HCT116 (cell line): Measurements from ENCODE around the gene MYO7B. TPM values are rescaled to one million over a fixed set of nuclear protein-coding genes. Genes with fewer than 3 reads are reported as not detected.

ENCODE experiments used
- ATAC-seq: fragments of 200-7000 bp; cut with Tn5 transposase; 2 replicates; pipeline ENCODE4 v1.9.1; 2020; ENCODE audit warnings: mild to moderate bottlenecking, moderate library complexity
- BruUV-seq: library from RNA; stranded (reverse); fragments of 400-500 nt; replicated peaks from 2 replicates; lab custom pipeline; 2021; lab: Mats Ljungman, UMichigan
- CTCF ChIA-PET: fragments of 300-600 bp; sonication (Branson Sonifier 250); formaldehyde crosslinking; loops from one replicate; lab custom pipeline; 2021; ENCODE audit warnings: antibody characterized with exemption; lab: Charles Lee
- POLR2A ChIA-PET: fragments of 300-600, 350-600 bp; sonication (Branson Sonifier 250); formaldehyde crosslinking; loops from one replicate; lab custom pipeline; 2021; ENCODE audit warnings: antibody characterized with exemption; lab: Charles Lee
- RAD21 ChIA-PET, 2 experiments: fragments of 300-600 bp; sonication (Branson Sonifier 250); formaldehyde crosslinking; loops; one replicate each; lab custom pipeline; 2023; ENCODE audit warnings: low total read pairs in 2 of 2; ENCODE audit not compliant: uncharacterized antibody in 2 of 2, unreplicated experiment in 2 of 2, low non-redundant PET in 1 of 2; lab: Charles Lee
- DNase-seq: peaks from one replicate; pipeline ENCODE4 v3.0.0-alpha.2; 2010; ENCODE audit warnings: low read depth, low spot score
- H2AFZ ChIP-seq: fragments of 200-600 bp; shearing (Covaris generic), sonication (generic); 2 replicates; pipeline ENCODE4 v1.6.1; 2017; ENCODE audit warnings: low read depth, mixed run types, mixed read lengths, antibody characterized with exemption, low read length; ENCODE audit not compliant: poor library complexity, severe bottlenecking
- H3K27ac ChIP-seq: 2 replicates; pipeline ENCODE4 v1.5.1; 2012; ENCODE audit warnings: low read depth, low read length
- H3K27me3 ChIP-seq: fragments of 200-600 bp; sonication (generic); 2 replicates; pipeline ENCODE4 v1.6.1; 2016; ENCODE audit warnings: mixed run types, low read length, mixed read lengths; ENCODE audit not compliant: insufficient read depth
- H3K36me3 ChIP-seq, 2 experiments: fragments of 200-500 bp in 1 of 2; fragments of 200-600 bp in 1 of 2; sonication (Bioruptor generic) in 1 of 2; sonication (generic) in 1 of 2; 2 replicates each; pipeline versions ENCODE4 v1.5.1 to v1.6.1; 2014 to 2016; ENCODE audit warnings: low read length in 2 of 2, inconsistent platforms in 1 of 2, mixed read lengths in 1 of 2, mixed run types in 1 of 2; ENCODE audit not compliant: insufficient read depth in 2 of 2, control insufficient read depth in 1 of 2
- H3K4me1 ChIP-seq, 2 experiments: fragments of 200-600 bp in 1 of 2; sonication (generic) in 1 of 2; 2 replicates each; pipeline versions ENCODE4 v1.5.1 to v1.6.1; 2012 to 2017; ENCODE audit warnings: low read length in 2 of 2, inconsistent platforms in 1 of 2, mild to moderate bottlenecking in 1 of 2, mixed read lengths in 1 of 2, mixed run types in 1 of 2, moderate library complexity in 1 of 2; ENCODE audit not compliant: insufficient read depth in 2 of 2, control insufficient read depth in 1 of 2
- H3K4me2 ChIP-seq: fragments of 200-600 bp; sonication (generic); 2 replicates; pipeline ENCODE4 v1.6.1; 2017; ENCODE audit warnings: mixed run types, low read length, mixed read lengths
- H3K4me3 ChIP-seq, 2 experiments: fragments of 200-600 bp in 1 of 2; sonication (generic) in 1 of 2; replicated peaks in 1 of 2; 2 replicates each; pipeline ENCODE4 v1.5.1; 2011 to 2016; ENCODE audit warnings: low read length in 2 of 2, control low read depth in 1 of 2, low read depth in 1 of 2, mild to moderate bottlenecking in 1 of 2, mixed read lengths in 1 of 2, mixed run types in 1 of 2
- H3K79me2 ChIP-seq: fragments of 200-600 bp; sonication (generic); 2 replicates; pipeline ENCODE4 v1.6.1; 2017; ENCODE audit warnings: mild to moderate bottlenecking, mixed run types, low read length, moderate library complexity, mixed read lengths; ENCODE audit not compliant: insufficient read depth
- H3K9ac ChIP-seq: fragments of 200-600 bp; sonication (generic); 2 replicates; pipeline ENCODE4 v1.6.1; 2016; ENCODE audit warnings: low read length, mixed read lengths
- H3K9me2 ChIP-seq: fragments of 200-600 bp; sonication (generic), shearing (Covaris generic); 2 replicates; pipeline ENCODE4 v1.6.1; 2017; ENCODE audit warnings: mixed run types, mild to moderate bottlenecking, moderate library complexity; ENCODE audit not compliant: insufficient read depth
- H3K9me3 ChIP-seq, 2 experiments: fragments of 200-500 bp in 1 of 2; fragments of 200-600 bp in 1 of 2; sonication (Bioruptor generic) in 1 of 2; sonication (generic) in 1 of 2; 2 replicates each; pipeline ENCODE4 v1.6.1; 2014 to 2017; ENCODE audit warnings: low read length in 2 of 2, mixed read lengths in 2 of 2, inconsistent platforms in 1 of 2, low read depth in 1 of 2, mild to moderate bottlenecking in 1 of 2, mixed run types in 1 of 2, moderate library complexity in 1 of 2; ENCODE audit not compliant: control insufficient read depth in 1 of 2, insufficient read depth in 1 of 2
- H4K20me1 ChIP-seq: fragments of 200-600 bp; sonication (generic), shearing (Covaris generic); 2 replicates; pipeline ENCODE4 v1.6.1; 2017; ENCODE audit warnings: mixed run types, mild to moderate bottlenecking, moderate library complexity; ENCODE audit not compliant: insufficient read depth
- EZH2 ChIP-seq: fragments of 200-600 bp; sonication (generic); IDR thresholded peaks from 2 replicates; pipeline ENCODE4 v1.6.1; 2017; ENCODE audit warnings: antibody characterized with exemption, mixed run types
- EZH2phosphoT487 ChIP-seq: fragments of 200-600 bp; IDR thresholded peaks from 2 replicates; pipeline ENCODE4 v1.6.1; 2018; ENCODE audit warnings: antibody characterized with exemption, borderline replicate concordance
- FOSL1 ChIP-seq: IDR thresholded peaks from 2 replicates; pipeline ENCODE4 v1.6.1; 2012; ENCODE audit warnings: low read depth
- JUND ChIP-seq: IDR thresholded peaks from 2 replicates; pipeline ENCODE4 v1.6.1; 2012
- POLR2AphosphoS5 ChIP-seq: IDR thresholded peaks from 2 replicates; pipeline ENCODE4 v1.6.1; 2011; ENCODE audit warnings: mild to moderate bottlenecking, low read depth, low read length, moderate library complexity
- SP1 ChIP-seq: IDR thresholded peaks from 2 replicates; pipeline ENCODE4 v1.6.1; 2012; ENCODE audit warnings: low read depth
- TCF7L2 ChIP-seq: IDR thresholded peaks from 2 replicates; pipeline ENCODE4 v1.7.0; 2011; ENCODE audit warnings: borderline replicate concordance, inconsistent platforms; ENCODE audit not compliant: insufficient read depth, insufficient read length; ENCODE audit errors: extremely low read depth
- YY1 ChIP-seq: IDR thresholded peaks from 2 replicates; pipeline ENCODE4 v1.6.1; 2011; ENCODE audit warnings: low read length, low read depth, moderate library complexity, mild to moderate bottlenecking; ENCODE audit not compliant: insufficient replicate concordance; ENCODE audit errors: extremely low read depth
- intact Hi-C: fragments of 100-400 bp; cut with micrococcal nuclease; formaldehyde crosslinking; loops from 2 replicates; pipeline ENCODE4 v1.10.0; 2022
- total RNA-seq: library from RNA; stranded (reverse); gene quantifications from one replicate; pipeline ENCODE4 v1.2.1, GENCODE V29; 2021; ENCODE audit not compliant: unreplicated experiment
- TF ChIP-seq, protein P1 (sequence below): IDR thresholded peaks from 2 replicates; pipeline ENCODE4 v1.6.1; 2011; ENCODE audit warnings: mild to moderate bottlenecking, low read length, moderate library complexity; ENCODE audit not compliant: insufficient replicate concordance; ENCODE audit errors: extremely low read depth

Gene MYO7B
- total RNA-seq, 1 experiment from 2014 or later: 0.07 TPM

DNA sequence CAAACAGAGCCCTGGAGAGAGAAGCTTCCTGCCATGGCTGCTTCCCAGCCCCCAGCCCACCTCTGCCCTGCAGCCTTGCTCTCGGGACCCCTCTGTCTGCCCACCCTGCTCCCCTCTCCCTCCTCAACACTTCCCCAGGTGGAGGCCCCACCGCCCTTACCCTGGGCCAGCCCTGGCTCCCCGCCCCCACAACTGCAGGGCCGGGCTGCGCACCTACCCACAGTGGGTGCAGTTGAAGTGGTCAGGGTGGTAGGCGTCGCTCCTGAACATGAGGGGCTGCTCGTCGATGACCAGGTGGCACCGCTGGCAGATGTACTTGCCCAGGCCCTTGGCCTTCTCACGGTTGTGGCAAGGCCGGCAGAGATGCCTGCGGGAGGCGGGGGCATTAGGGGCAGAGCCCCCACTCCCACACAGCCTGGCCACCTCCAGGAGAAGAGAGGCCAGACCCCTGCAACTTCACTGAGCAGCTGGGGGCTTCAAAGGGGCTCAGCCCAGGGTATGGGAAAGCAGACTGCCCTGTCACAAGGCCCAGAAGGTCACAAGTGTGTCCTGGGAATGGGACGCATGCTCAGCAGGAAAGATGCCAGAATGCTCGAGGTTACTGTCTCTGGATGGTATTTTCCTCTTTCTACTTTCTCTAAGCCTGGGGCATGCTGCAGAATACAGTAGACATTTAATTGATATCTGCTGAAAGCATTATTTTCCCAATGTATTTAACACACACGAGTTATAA lies 107.4 kb downstream of the MYO7B start:
- RAD21 ChIA-PET: no interaction called here
- H3K27me3 ChIP-seq: no peaks in the 10 kb centered on the region
- POLR2A ChIA-PET: no interaction called here
- TF ChIP-seq JUND (no peak), TCF7L2 (no peak), POLR2AphosphoS5 (no peak), EZH2phosphoT487 (no peak), FOSL1 (no peak), EZH2 (no peak)
- H2AFZ ChIP-seq: no peak overlapping the region
- no peak overlapping the region for H3K27ac ChIP-seq
- BruUV-seq: no TSS peak
- DNase-seq (no peak), ATAC-seq (no peak)
- no peaks in the 10 kb centered on the region for H3K9me3 ChIP-seq
- H4K20me1 ChIP-seq: no peaks in the 10 kb centered on the region
- no peaks in the 10 kb centered on the region for H3K9me2 ChIP-seq
- no peaks in the 10 kb centered on the region for H3K79me2 ChIP-seq
- H3K4me3 ChIP-seq: no peak overlapping the region
- no peak overlapping the region for H3K4me2 ChIP-seq
- H3K36me3 ChIP-seq: no peaks in the 10 kb centered on the region
- H3K4me1 ChIP-seq: peaks cover 7 to 26% of the 10 kb centered on the region in 2 experiments
- intact Hi-C loops: loop anchor here (10.0 kb wide), 1 partner anchor 318 kb away; no protein-coding TSS in a partner anchor
- CTCF ChIA-PET: no interaction called here
- no peak overlapping the region for H3K9ac ChIP-seq

DNA sequence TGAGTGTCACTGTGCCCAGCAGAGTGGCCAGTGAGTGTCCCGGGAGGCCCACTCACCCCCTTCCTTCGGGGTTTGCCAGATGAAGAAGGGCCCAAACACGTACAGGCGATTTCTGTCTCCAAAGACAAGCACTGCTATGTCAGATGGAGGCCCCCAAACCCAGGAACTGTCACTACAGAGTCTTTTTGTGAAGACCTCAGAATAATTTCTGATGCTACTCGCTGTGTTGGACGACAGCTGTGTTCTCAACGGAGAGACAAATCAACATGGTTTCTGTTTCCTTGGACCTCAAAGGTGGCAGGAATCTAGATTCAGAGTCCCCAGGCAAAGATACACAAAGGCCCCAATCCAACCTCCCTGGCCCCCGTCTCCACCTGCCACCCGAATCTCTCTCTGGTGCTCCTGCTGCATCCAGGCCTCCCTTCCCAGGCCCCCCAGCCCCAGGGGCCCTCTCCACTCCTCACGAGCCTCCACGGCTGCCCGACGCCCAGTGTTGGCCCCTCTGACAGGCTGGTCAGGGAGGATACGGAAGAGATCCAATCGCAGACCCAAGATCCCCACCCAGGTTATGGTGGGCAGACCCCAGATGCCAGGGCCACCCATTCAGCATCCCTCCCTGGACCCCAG lies 108.1 kb downstream of the MYO7B start:
- Histone ChIP-seq H3K27me3 (no peaks in the 10 kb centered on the region), H3K4me2 (no peak overlapping the region), H2AFZ (no peak overlapping the region), H3K4me1 (peaks cover 9 to 26% of the 10 kb centered on the region in 2 experiments), H3K9ac (no peak overlapping the region), H3K36me3 (no peaks in the 10 kb centered on the region), H3K9me3 (no peaks in the 10 kb centered on the region), H3K9me2 (no peaks in the 10 kb centered on the region), H3K27ac (no peak overlapping the region), H3K4me3 (no peak overlapping the region), H3K79me2 (no peaks in the 10 kb centered on the region), H4K20me1 (no peaks in the 10 kb centered on the region)
- POLR2A ChIA-PET: no interaction called here
- no TSS peak for BruUV-seq
- no peak for DNase-seq
- no peak for ATAC-seq
- TF ChIP-seq EZH2 (no peak), SP1 (no peak), YY1 (no peak), POLR2AphosphoS5 (no peak), TCF7L2 (no peak)
- TF ChIP-seq, protein P1, sequence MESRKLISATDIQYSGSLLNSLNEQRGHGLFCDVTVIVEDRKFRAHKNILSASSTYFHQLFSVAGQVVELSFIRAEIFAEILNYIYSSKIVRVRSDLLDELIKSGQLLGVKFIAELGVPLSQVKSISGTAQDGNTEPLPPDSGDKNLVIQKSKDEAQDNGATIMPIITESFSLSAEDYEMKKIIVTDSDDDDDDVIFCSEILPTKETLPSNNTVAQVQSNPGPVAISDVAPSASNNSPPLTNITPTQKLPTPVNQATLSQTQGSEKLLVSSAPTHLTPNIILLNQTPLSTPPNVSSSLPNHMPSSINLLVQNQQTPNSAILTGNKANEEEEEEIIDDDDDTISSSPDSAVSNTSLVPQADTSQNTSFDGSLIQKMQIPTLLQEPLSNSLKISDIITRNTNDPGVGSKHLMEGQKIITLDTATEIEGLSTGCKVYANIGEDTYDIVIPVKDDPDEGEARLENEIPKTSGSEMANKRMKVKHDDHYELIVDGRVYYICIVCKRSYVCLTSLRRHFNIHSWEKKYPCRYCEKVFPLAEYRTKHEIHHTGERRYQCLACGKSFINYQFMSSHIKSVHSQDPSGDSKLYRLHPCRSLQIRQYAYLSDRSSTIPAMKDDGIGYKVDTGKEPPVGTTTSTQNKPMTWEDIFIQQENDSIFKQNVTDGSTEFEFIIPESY: no peak
- RAD21 ChIA-PET: no interaction called here
- CTCF ChIA-PET: no interaction called here
- intact Hi-C loops: loop anchor here (10.0 kb wide), 1 partner anchor 319 kb away; no protein-coding TSS in a partner anchor
